Neural progenitor cell (in vitro differentiated cells): ENCODE data around the gene ZFYVE9. TPM values are rescaled to one million over a fixed set of nuclear protein-coding genes. Genes with fewer than 3 reads are reported as not detected.
A peak's percentile ranks its signal among the peaks of the same experiment; 100 is the strongest.
"Not testable (repeated sequence)": the region's sequence is repeated elsewhere in the genome, so short reads cannot be mapped to it uniquely, and the experiment has no call there.

Source experiments
- DNase-seq: peaks from one replicate; pipeline ENCODE4 v3.0.0-alpha.2; 2016; ENCODE audit warnings: low spot score
- H2AFZ ChIP-seq: fragments of 200-600 bp; sonication (generic); replicated peaks from 2 replicates; pipeline ENCODE4 v1.6.1; 2016; ENCODE audit warnings: antibody characterized with exemption
- H3F3A ChIP-seq: fragments of 200-600 bp; sonication (generic); 2 replicates; pipeline ENCODE4 v1.6.1; 2016; ENCODE audit warnings: antibody characterized with exemption, low read depth
- H3K27ac ChIP-seq: fragments of 200-600 bp; sonication (generic); 2 replicates; pipeline ENCODE4 v1.5.1; 2016; ENCODE audit warnings: mild to moderate bottlenecking
- H3K27me3 ChIP-seq: fragments of 200-600 bp; sonication (generic); 2 replicates; pipeline ENCODE4 v1.6.1; 2016; ENCODE audit warnings: mild to moderate bottlenecking, moderate library complexity
- H3K36me3 ChIP-seq: fragments of 200-600 bp; sonication (generic); 2 replicates; pipeline ENCODE4 v1.5.1; 2016
- H3K4me1 ChIP-seq: fragments of 200-600 bp; sonication (generic); 2 replicates; pipeline ENCODE4 v1.6.1; 2016; ENCODE audit warnings: mixed run types
- H3K4me2 ChIP-seq: fragments of 200-600 bp; sonication (generic); 2 replicates; pipeline ENCODE4 v1.6.1; 2016
- H3K4me3 ChIP-seq: fragments of 200-600 bp; sonication (generic); 2 replicates; pipeline ENCODE4 v1.5.1; 2016
- H3K79me2 ChIP-seq: fragments of 200-600 bp; sonication (generic); 2 replicates; pipeline ENCODE4 v1.6.1; 2016; ENCODE audit warnings: low read depth
- H3K9ac ChIP-seq: fragments of 200-600 bp; sonication (generic); 2 replicates; pipeline ENCODE4 v1.6.1; 2016
- H3K9me3 ChIP-seq: fragments of 200-600 bp; sonication (generic); 2 replicates; pipeline ENCODE4 v1.5.1; 2016; ENCODE audit warnings: low read depth
- H4K20me1 ChIP-seq: fragments of 200-600 bp; sonication (generic); 2 replicates; pipeline ENCODE4 v1.6.1; 2016; ENCODE audit warnings: low read depth
- H3K27ac Mint-ChIP-seq: 3 replicates; pipeline ENCODE4 v1.8.0; 2021; ENCODE audit warnings: mixed read lengths
- H3K27me3 Mint-ChIP-seq: 2 replicates; pipeline ENCODE4 v1.8.0; 2022; ENCODE audit warnings: low read depth, mild to moderate bottlenecking, inconsistent platforms, moderate library complexity, mixed read lengths; ENCODE audit not compliant: insufficient read depth
- H3K36me3 Mint-ChIP-seq: 3 replicates; pipeline ENCODE4 v1.8.0; 2021; ENCODE audit warnings: mixed read lengths
- H3K4me1 Mint-ChIP-seq: 3 replicates; pipeline ENCODE4 v1.8.0; 2021; ENCODE audit warnings: mixed read lengths
- H3K4me3 Mint-ChIP-seq: 3 replicates; pipeline ENCODE4 v1.8.0; 2021; ENCODE audit warnings: mild to moderate bottlenecking, moderate library complexity, mixed read lengths
- H3K9me3 Mint-ChIP-seq: 3 replicates; pipeline ENCODE4 v1.8.0; 2020; ENCODE audit warnings: mixed read lengths
- EZH2 ChIP-seq: fragments of 200-600 bp; sonication (generic); IDR thresholded peaks from 2 replicates; pipeline ENCODE4 v1.6.1; 2017; ENCODE audit warnings: antibody characterized with exemption, mild to moderate bottlenecking, moderate library complexity
- EZH2phosphoT487 ChIP-seq: fragments of 200-600 bp; sonication (generic); IDR thresholded peaks from 2 replicates; pipeline ENCODE4 v1.6.1; 2017; ENCODE audit warnings: antibody characterized with exemption
- total RNA-seq: library from RNA; depleted of rRNA; stranded (reverse); fragments of >200 nt; gene quantifications from 2 replicates; pipeline ENCODE4 v1.2.3, GENCODE V29; 2015; ENCODE audit warnings: low replicate concordance
- TF ChIP-seq, protein P1 (sequence below): fragments of 200-600 bp; sonication (generic); IDR thresholded peaks from 2 replicates; pipeline ENCODE4 v1.5.1; 2017; ENCODE audit warnings: antibody characterized with exemption, mild to moderate bottlenecking

ZFYVE9 gene
- total RNA-seq, 1 donor from 2014 or later, result 42.7 TPM

DNA sequence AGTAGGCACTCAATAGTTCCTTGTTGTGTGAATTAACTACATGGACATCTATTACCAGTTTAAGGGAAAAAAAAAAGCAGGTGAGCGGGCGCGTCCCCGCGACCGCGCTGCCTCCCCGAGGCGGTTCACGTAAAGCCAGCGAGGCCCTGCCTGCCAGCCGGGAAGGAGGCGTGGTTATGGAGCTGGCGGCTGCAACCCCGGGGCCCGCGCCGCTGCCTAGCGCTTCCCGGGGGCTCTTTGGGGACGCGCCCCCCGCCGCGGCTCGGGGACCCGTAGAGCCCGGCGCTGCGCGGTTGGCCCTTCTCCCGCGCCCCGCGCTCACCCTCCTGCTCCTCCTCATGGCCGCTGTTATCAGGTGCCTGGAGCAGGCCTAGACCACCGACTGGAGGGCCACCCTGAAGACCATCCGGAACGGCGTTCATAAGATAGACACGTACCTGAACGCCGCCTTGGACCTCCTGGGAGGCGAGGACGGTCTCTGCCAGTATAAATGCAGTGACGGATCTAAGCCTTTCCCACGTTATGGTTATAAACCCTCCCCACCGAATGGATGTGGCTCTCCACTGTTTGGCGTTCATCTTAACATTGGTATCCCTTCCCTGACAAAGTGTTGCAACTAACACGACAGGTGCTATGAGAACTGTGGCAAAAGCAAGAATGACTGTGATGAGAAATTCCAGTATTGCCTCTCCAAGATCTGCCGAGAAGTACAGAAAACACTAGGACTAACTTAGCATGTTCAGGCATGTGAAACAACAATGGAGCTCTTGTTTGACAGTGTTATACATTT lies 226.7 kb downstream of the ZFYVE9 start:
- Mint-ChIP-seq H3K4me3 (peak overlapping the region; percentile 75), H3K9me3 (peaks cover 4% of the 10 kb centered on the region), H3K27ac (no peak overlapping the region), H3K27me3 (peaks cover 14% of the 10 kb centered on the region), H3K36me3 (peaks cover 12% of the 10 kb centered on the region), H3K4me1 (peaks cover 24% of the 10 kb centered on the region)
- Histone ChIP-seq H3K27me3 (no peaks in the 10 kb centered on the region), H3K4me3 (peak overlapping the region; percentile 58), H2AFZ (peak overlapping the region; percentile 86), H3K4me2 (peak overlapping the region; percentile 78), H4K20me1 (no peaks in the 10 kb centered on the region), H3F3A (peaks cover 48% of the 10 kb centered on the region), H3K27ac (no peak overlapping the region), H3K9ac (no peak overlapping the region), H3K79me2 (peaks cover 15% of the 10 kb centered on the region), H3K9me3 (no peaks in the 10 kb centered on the region), H3K4me1 (peaks cover 5% of the 10 kb centered on the region), H3K36me3 (peaks cover 3% of the 10 kb centered on the region)
- TF ChIP-seq EZH2 (no peak), EZH2phosphoT487 (no peak)
- TF ChIP-seq, protein P1, sequence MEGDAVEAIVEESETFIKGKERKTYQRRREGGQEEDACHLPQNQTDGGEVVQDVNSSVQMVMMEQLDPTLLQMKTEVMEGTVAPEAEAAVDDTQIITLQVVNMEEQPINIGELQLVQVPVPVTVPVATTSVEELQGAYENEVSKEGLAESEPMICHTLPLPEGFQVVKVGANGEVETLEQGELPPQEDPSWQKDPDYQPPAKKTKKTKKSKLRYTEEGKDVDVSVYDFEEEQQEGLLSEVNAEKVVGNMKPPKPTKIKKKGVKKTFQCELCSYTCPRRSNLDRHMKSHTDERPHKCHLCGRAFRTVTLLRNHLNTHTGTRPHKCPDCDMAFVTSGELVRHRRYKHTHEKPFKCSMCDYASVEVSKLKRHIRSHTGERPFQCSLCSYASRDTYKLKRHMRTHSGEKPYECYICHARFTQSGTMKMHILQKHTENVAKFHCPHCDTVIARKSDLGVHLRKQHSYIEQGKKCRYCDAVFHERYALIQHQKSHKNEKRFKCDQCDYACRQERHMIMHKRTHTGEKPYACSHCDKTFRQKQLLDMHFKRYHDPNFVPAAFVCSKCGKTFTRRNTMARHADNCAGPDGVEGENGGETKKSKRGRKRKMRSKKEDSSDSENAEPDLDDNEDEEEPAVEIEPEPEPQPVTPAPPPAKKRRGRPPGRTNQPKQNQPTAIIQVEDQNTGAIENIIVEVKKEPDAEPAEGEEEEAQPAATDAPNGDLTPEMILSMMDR, result peak; percentile 34
- DNase-seq, result peak; percentile 88

DNA sequence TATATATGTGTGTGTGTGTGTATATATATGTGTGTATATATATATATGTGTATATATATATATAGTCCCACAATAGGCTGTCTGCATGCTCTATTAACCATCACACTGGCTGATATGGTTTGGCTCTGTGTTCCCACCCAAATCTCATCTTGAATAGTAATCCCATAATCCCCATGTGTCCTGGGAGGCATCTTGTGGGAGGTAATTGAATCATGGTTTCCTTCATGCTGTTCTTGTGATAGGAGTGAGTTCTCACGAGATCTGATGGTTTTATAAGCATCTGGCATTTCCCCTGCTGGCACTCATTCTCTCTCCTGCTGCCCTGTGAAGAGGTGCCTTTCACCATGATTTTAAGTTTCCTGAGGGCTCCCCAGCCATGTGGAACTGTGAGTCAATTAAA lies 228.0 kb downstream of the ZFYVE9 start:
- peaks cover 18% of the 10 kb centered on the region for H3K4me1 Mint-ChIP-seq
- H3K9me3 Mint-ChIP-seq, H3K27me3 ChIP-seq, H3K9me3 ChIP-seq, H3K27ac Mint-ChIP-seq, H3K4me3 ChIP-seq, H4K20me1 ChIP-seq, H2AFZ ChIP-seq, DNase-seq, H3K36me3 ChIP-seq, H3K4me2 ChIP-seq, H3K4me3 Mint-ChIP-seq, H3K4me1 ChIP-seq, H3K9ac ChIP-seq, H3K27ac ChIP-seq, H3K79me2 ChIP-seq: not testable (repeated sequence)
- H3K36me3 Mint-ChIP-seq, result peaks cover 15% of the 10 kb centered on the region
- peaks cover 14% of the 10 kb centered on the region for H3K27me3 Mint-ChIP-seq
- H3F3A ChIP-seq, result peaks cover 51% of the 10 kb centered on the region

DNA sequence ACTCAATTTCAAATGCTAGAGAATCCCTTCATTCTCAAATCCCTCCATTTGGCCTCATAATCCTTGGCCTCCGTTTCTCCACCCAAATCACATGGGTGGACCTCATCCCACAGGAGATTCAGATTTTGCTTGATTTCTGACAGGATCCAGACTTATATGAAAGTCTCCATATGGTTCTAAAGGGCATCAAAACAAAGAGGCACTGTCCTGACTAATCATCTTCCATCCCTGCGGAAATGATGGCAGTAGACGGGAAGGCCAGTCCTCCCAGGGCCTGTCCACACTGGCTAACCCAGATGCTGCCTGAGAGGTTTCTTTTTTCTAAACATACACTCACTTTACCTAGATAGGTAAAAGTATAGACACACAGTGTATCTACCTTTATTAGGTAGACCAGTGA lies 243.5 kb downstream of the ZFYVE9 start:
- Histone ChIP-seq H3K4me3 (no peak overlapping the region), H3K9me3 (no peaks in the 10 kb centered on the region), H3K27ac (no peak overlapping the region), H2AFZ (no peak overlapping the region), H3K4me2 (no peak overlapping the region), H3K27me3 (no peaks in the 10 kb centered on the region), H3K36me3 (peaks cover 14% of the 10 kb centered on the region), H3K9ac (no peak overlapping the region), H4K20me1 (peaks cover 3% of the 10 kb centered on the region), H3K4me1 (no peaks in the 10 kb centered on the region), H3K79me2 (peaks cover 6% of the 10 kb centered on the region), H3F3A (no peaks in the 10 kb centered on the region)
- Mint-ChIP-seq H3K4me3 (no peak overlapping the region), H3K27ac (no peak overlapping the region), H3K4me1 (no peaks in the 10 kb centered on the region), H3K9me3 (no peaks in the 10 kb centered on the region), H3K27me3 (no peaks in the 10 kb centered on the region), H3K36me3 (peaks cover 25% of the 10 kb centered on the region)
- TF ChIP-seq EZH2phosphoT487 (no peak), EZH2 (no peak)
- TF ChIP-seq, protein P1, result no peak
- DNase-seq, result no peak

DNA sequence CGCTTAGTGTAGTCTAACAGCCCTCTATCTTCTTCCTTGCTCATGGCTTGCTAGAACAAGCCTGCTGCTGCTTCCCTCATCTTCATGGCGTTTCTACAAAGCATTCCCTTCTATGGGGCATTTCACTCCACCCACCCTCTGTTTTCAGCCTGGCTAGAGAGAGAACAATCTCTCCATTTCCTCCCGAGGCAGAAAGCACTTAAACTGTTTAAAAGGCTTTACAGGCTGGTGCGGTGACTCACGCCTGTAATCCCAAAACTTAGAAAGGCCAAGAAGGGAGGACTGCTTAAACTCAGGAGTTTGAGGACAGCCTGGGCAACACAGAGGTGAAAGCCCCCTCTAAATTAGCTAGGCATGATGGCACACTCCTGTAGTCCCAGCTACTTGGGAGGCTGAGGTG lies 244.6 kb downstream of the ZFYVE9 start:
- Mint-ChIP-seq H3K27me3 (no peaks in the 10 kb centered on the region), H3K9me3 (no peaks in the 10 kb centered on the region), H3K4me3 (no peak overlapping the region), H3K27ac (no peak overlapping the region), H3K36me3 (peaks cover 26% of the 10 kb centered on the region), H3K4me1 (no peaks in the 10 kb centered on the region)
- Histone ChIP-seq H3K36me3 (peaks cover 14% of the 10 kb centered on the region), H2AFZ (no peak overlapping the region), H3K9me3 (no peaks in the 10 kb centered on the region), H3F3A (no peaks in the 10 kb centered on the region), H3K27ac (no peak overlapping the region), H3K4me1 (no peaks in the 10 kb centered on the region), H3K27me3 (no peaks in the 10 kb centered on the region), H3K9ac (no peak overlapping the region), H3K4me3 (no peak overlapping the region), H3K4me2 (no peak overlapping the region), H4K20me1 (peaks cover 6% of the 10 kb centered on the region), H3K79me2 (peaks cover 13% of the 10 kb centered on the region)
- no peak for DNase-seq
- TF ChIP-seq EZH2 (no peak), EZH2phosphoT487 (no peak)
- TF ChIP-seq, protein P1, result no peak
